Measurements from ENCODE around the gene ADAMTS15.

ADAMTS15 gene

GRCh38 chr11:130421199-130421585 lies 27.3 kb upstream of the ADAMTS15 start:
- Histone ChIP-seq H3K4me1 (ENCODE audit: insufficient read depth, low read length) (no peaks in the 10 kb centered on the region), H3K36me3 (ENCODE audit: insufficient read depth, low read depth, low read length) (no peaks in the 10 kb centered on the region; the same call in 1 of the 2 replicates), H3K9ac (ENCODE audit: low read depth, low read length) (no peak overlapping the region), H3K9me3 (ENCODE audit: insufficient read depth, low read depth, low read length) (no peaks in the 10 kb centered on the region), H3K27me3 (ENCODE audit: insufficient read depth, low read length) (peaks cover 16% of the 10 kb centered on the region), H3K27ac (ENCODE audit: low read length) (no peak overlapping the region), H3K4me3 (ENCODE audit: low read length) (no peak overlapping the region)

GRCh38 chr11:130421697-130422096 lies 26.7 kb upstream of the ADAMTS15 start:
- Histone ChIP-seq H3K9ac (ENCODE audit: low read depth, low read length) (no peak overlapping the region), H3K9me3 (ENCODE audit: insufficient read depth, low read depth, low read length) (no peaks in the 10 kb centered on the region), H3K36me3 (ENCODE audit: insufficient read depth, low read depth, low read length) (no peaks in the 10 kb centered on the region; the same call in 1 of the 2 replicates), H3K27ac (ENCODE audit: low read length) (no peak overlapping the region), H3K27me3 (ENCODE audit: insufficient read depth, low read length) (peaks cover 21% of the 10 kb centered on the region), H3K4me3 (ENCODE audit: low read length) (no peak overlapping the region), H3K4me1 (ENCODE audit: insufficient read depth, low read length) (no peaks in the 10 kb centered on the region)

DNA sequence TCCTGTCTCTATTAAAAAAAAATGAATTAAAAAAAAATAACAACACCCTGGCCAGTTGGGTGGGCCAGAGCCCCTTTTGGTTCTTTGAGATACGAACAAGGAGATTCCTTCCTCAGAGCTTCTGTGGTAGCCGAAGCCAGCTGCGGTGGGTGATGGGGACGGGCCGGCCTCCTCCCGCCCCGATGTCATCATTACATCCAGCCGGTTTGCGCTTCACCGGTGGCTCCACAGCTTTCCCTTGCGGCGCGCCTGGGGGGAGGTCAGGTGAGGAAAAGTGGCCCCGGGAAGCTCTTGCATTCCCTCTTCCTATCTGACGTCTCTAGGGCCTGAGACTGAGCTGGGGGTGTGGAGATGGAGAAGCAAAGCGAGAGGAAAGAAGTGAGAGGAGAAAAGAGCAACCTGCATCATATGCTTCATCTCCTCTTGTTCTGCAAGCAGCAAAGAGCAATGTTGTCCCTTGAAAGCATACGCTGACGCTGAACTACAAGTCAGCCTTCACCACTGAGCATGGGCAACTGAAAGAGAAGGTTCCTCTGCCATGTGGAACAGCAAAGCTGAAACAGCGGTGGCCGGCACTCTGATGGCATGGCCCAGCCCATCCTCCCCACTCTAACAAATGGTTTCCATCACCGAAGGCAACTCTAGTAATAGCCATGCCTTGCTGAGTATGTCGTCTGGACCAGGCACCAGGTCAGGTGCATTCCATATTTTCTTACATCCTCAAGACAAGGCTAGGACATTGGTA lies 26.0 kb upstream of the ADAMTS15 start:
- no peaks in the 10 kb centered on the region for H3K9me3 ChIP-seq (ENCODE audit: insufficient read depth, low read depth, low read length)
- no peak overlapping the region for H3K27ac ChIP-seq (ENCODE audit: low read length)
- no peaks in the 10 kb centered on the region; the same call in 1 of the 2 replicates for H3K36me3 ChIP-seq (ENCODE audit: insufficient read depth, low read depth, low read length)
- no peak overlapping the region for H3K4me3 ChIP-seq (ENCODE audit: low read length)
- no peaks in the 10 kb centered on the region for H3K4me1 ChIP-seq (ENCODE audit: insufficient read depth, low read length)
- H3K27me3 ChIP-seq (ENCODE audit: insufficient read depth, low read length) = peaks cover 28% of the 10 kb centered on the region
- H3K9ac ChIP-seq (ENCODE audit: low read depth, low read length) = no peak overlapping the region

DNA sequence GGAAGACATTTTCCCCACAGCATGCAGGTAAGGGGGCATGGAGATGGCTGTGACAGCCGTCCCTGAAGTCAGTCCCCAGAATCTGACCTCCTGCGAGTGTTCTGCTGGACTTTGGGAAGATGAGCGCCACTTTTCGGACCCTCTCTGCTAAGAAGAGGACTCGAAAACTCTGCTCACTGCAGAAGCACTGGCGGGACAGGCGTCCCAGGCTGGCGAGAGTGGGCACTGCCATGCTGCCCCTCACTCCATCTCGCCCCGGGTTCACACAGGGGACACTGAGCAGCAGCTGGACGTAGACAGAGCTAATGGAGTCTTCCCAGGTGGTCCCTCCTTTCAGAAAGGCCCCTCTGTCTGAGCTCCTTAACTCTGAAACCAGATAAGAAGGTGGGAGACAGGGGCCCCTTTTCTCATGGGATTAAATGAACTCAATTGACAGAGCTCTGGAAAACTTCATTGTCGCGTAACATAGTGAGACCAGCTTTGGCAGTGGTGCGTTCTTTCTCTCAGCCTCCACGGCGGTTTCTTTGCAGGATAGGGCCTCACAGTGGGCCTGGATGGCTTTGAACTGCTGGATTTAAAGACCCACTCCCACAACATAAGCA lies 24.8 kb upstream of the ADAMTS15 start:
- peaks cover 40% of the 10 kb centered on the region for H3K27me3 ChIP-seq (ENCODE audit: insufficient read depth, low read length)

GRCh38 chr11:130424613-130425140 lies 23.8 kb upstream of the ADAMTS15 start:
- H3K4me1 ChIP-seq (ENCODE audit: insufficient read depth, low read length) = peaks cover 7% of the 10 kb centered on the region; the same call in 1 of the 2 replicates
- no peak overlapping the region for H3K9ac ChIP-seq (ENCODE audit: low read depth, low read length)
- H3K27me3 ChIP-seq (ENCODE audit: insufficient read depth, low read length) = peaks cover 50% of the 10 kb centered on the region
- no peak overlapping the region for H3K4me3 ChIP-seq (ENCODE audit: low read length)
- H3K27ac ChIP-seq (ENCODE audit: low read length) = no peak overlapping the region
- no peaks in the 10 kb centered on the region for H3K36me3 ChIP-seq (ENCODE audit: insufficient read depth, low read depth, low read length)
- H3K9me3 ChIP-seq (ENCODE audit: insufficient read depth, low read depth, low read length) = no peaks in the 10 kb centered on the region

More for the DNA sequence above, 24.8 kb upstream of the ADAMTS15 start:
- Histone ChIP-seq H3K9me3 (ENCODE audit: insufficient read depth, low read depth, low read length) (no peaks in the 10 kb centered on the region), H3K27ac (ENCODE audit: low read length) (no peak overlapping the region), H3K36me3 (ENCODE audit: insufficient read depth, low read depth, low read length) (no peaks in the 10 kb centered on the region; the same call in 1 of the 2 replicates), H3K9ac (ENCODE audit: low read depth, low read length) (no peak overlapping the region), H3K4me3 (ENCODE audit: low read length) (no peak overlapping the region), H3K4me1 (ENCODE audit: insufficient read depth, low read length) (no peaks in the 10 kb centered on the region; the same call in 1 of the 2 replicates)

DNA sequence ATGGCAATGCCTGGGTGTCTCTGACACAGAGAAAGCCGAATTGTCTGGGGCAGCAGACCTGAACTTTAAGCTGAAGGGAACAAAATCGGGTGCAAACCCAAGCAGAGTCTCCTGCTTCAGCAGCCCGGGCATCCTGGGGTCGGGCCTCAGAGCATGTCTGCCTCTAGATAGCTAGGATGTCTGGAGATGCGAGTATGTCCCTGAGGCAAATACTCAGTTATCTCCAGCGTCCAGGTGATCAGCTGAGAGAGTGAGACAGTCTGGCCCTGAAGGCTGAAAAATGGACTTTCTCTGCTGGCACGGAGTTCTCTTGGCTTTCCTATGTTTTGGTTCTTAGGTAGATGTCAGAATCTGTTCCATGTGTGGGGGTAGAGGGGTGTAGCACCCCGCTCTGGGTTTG lies 23.3 kb upstream of the ADAMTS15 start:
- peaks cover 7% of the 10 kb centered on the region; the same call in 1 of the 2 replicates for H3K4me1 ChIP-seq (ENCODE audit: insufficient read depth, low read length)
- no peaks in the 10 kb centered on the region for H3K9me3 ChIP-seq (ENCODE audit: insufficient read depth, low read depth, low read length)
- peaks cover 55% of the 10 kb centered on the region for H3K27me3 ChIP-seq (ENCODE audit: insufficient read depth, low read length)
- H3K36me3 ChIP-seq (ENCODE audit: insufficient read depth, low read depth, low read length) = no peaks in the 10 kb centered on the region
- H3K4me3 ChIP-seq (ENCODE audit: low read length) = no peak overlapping the region
- no peak overlapping the region for H3K9ac ChIP-seq (ENCODE audit: low read depth, low read length)
- H3K27ac ChIP-seq (ENCODE audit: low read length) = no peak overlapping the region

DNA sequence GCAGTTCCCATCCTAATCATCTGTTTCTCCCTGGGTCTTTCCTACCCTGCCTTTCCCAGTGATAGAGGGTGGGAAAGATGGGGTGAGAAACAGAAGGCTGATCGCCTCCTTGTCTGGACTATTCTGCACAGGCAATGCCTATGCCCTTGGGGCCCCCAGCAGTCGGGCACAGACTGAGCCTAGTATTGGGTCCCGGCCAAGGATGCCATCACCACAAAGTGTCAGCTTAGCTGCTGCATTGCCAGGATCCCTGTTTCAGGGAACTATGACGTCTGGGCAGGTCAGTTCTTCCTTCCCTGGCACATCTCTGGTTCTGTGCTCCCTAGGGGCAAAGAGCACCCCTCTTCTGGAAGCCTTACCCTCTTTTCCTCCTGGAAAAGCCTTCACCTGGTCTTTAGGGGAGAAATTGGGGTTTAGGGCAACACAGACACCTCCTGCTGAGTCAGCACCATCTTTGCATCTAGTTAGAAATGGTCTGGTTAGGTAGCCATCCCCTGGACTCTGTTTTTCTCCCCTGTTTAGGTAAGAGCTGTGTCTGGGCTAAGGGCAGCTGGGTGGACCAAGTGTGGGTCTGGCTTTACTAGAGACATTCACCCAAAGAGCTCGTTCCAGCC lies 22.1 kb upstream of the ADAMTS15 start:
- peak overlapping the region; percentile 60; the same call in 1 of the 2 replicates for H3K4me3 ChIP-seq (ENCODE audit: low read length)
- H3K9me3 ChIP-seq (ENCODE audit: insufficient read depth, low read depth, low read length) = no peaks in the 10 kb centered on the region
- H3K9ac ChIP-seq (ENCODE audit: low read depth, low read length) = no peak overlapping the region
- H3K36me3 ChIP-seq (ENCODE audit: insufficient read depth, low read depth, low read length) = no peaks in the 10 kb centered on the region
- peaks cover 61% of the 10 kb centered on the region for H3K27me3 ChIP-seq (ENCODE audit: insufficient read depth, low read length)
- peaks cover 7% of the 10 kb centered on the region; the same call in 1 of the 2 replicates for H3K4me1 ChIP-seq (ENCODE audit: insufficient read depth, low read length)
- H3K27ac ChIP-seq (ENCODE audit: low read length) = no peak overlapping the region

- Histone ChIP-seq H3K4me3 (ENCODE audit: low read length) (peak overlapping the region; percentile 60; the same call in 1 of the 2 replicates), H3K27me3 (ENCODE audit: insufficient read depth, low read length) (peaks cover 61% of the 10 kb centered on the region), H3K9me3 (ENCODE audit: insufficient read depth, low read depth, low read length) (no peaks in the 10 kb centered on the region), H3K9ac (ENCODE audit: low read depth, low read length) (no peak overlapping the region), H3K4me1 (ENCODE audit: insufficient read depth, low read length) (peaks cover 7% of the 10 kb centered on the region; the same call in 1 of the 2 replicates), H3K36me3 (ENCODE audit: insufficient read depth, low read depth, low read length) (no peaks in the 10 kb centered on the region), H3K27ac (ENCODE audit: low read length) (no peak overlapping the region)
Observed at GRCh38 chr11:130426837-130427341, 21.6 kb upstream of the ADAMTS15 start.

DNA sequence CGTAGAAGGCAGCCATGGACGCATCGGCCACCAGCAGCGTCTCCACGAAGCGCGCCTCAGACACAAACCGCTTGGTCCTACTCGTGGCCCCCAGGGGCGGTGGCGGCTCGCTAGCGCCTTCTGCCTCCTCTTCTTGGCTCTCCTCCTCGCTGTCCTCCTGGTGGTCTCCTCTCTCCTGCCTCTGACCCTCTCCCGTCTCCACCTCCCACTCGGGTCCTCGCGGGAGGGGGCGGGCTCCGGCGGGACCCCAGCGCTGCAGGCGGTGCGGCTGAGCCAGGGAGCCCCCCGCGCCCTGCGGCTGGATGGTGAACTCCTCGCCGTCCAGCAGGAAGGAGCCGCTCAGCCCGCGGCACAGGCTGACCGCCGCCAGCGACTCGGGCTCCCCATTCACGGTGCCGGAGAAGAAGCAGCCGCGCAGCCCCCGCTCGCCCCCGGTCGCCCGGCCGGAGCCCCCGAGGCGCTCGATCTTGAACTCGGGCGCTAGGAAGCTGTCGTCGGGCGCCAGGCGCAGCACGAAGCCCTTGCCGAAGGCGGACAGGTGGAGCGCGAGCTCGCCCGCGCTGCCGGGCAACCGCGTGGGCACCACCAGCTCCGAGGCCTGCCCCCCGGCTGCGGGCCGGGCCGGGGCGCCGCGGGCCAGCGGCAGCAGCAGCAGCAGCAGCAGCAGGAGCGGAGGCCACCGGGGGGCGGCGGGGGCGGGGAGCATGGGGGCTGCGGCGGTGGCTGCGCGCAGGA lies 20.7 kb upstream of the ADAMTS15 start:
- H3K4me3 ChIP-seq (ENCODE audit: low read length) = peak overlapping the region; percentile 60
- H3K36me3 ChIP-seq (ENCODE audit: insufficient read depth, low read depth, low read length) = no peaks in the 10 kb centered on the region
- peaks cover 7% of the 10 kb centered on the region; the same call in 1 of the 2 replicates for H3K4me1 ChIP-seq (ENCODE audit: insufficient read depth, low read length)
- no peak overlapping the region for H3K9ac ChIP-seq (ENCODE audit: low read depth, low read length)
- no peak overlapping the region for H3K27ac ChIP-seq (ENCODE audit: low read length)
- H3K9me3 ChIP-seq (ENCODE audit: insufficient read depth, low read depth, low read length) = no peaks in the 10 kb centered on the region
- H3K27me3 ChIP-seq (ENCODE audit: insufficient read depth, low read length) = peaks cover 61% of the 10 kb centered on the region

GRCh38 chr11:130428316-130429119 lies 19.9 kb upstream of the ADAMTS15 start, which contains the start of gene ADAMTS8:
Gene ADAMTS8, minus strand, starts transcription at chr11:130428609. Its CDS starts 323 bp downstream, at chr11:130428286.
- no peak within 1 kb of the TSS for H3K27ac ChIP-seq (ENCODE audit: low read length)
- H3K4me3 ChIP-seq (ENCODE audit: low read length) = peak within 1 kb of the TSS; percentile 62
- peaks cover 61% of the 10 kb centered on the region for H3K27me3 ChIP-seq (ENCODE audit: insufficient read depth, low read length)
- peaks cover 7% of the 10 kb centered on the region; the same call in 1 of the 2 replicates for H3K4me1 ChIP-seq (ENCODE audit: insufficient read depth, low read length)
- no peaks in the 10 kb centered on the region for H3K36me3 ChIP-seq (ENCODE audit: insufficient read depth, low read depth, low read length)
- no peaks in the 10 kb centered on the region for H3K9me3 ChIP-seq (ENCODE audit: insufficient read depth, low read depth, low read length)
- no peak within 1 kb of the TSS; the same call in 1 of the 2 replicates for H3K9ac ChIP-seq (ENCODE audit: low read depth, low read length)

Data from iPS-20b (cell line).